Thyroid gland (tissue), 4 donors: Measurements from ENCODE around the gene LHFPL2.
"Not testable (repeated sequence)": the region's sequence is repeated elsewhere in the genome, so short reads cannot be mapped to it uniquely, and the experiment has no call there.

Experiments used
- POLR2A ChIP-seq, 2 donors: fragments of 450-650 bp; IDR thresholded peaks; one replicate each; pipeline ENCODE4 v1.6.1; 2017; ENCODE audit warnings: antibody characterized with exemption in 2 of 2, mild to moderate bottlenecking in 2 of 2, moderate library complexity in 1 of 2
- TF ChIP-seq, protein P1 (sequence below), 6 experiments: fragments of 200-600 bp in 3 of 6; fragments of 450-650 bp in 3 of 6; sonication (generic) in 3 of 6; IDR thresholded peaks; one replicate each; pipeline ENCODE4 v1.5.1; 2016 to 2019; ENCODE audit warnings: antibody characterized with exemption in 6 of 6, mild to moderate bottlenecking in 2 of 6, inconsistent platforms in 1 of 6, moderate library complexity in 1 of 6

DNA sequence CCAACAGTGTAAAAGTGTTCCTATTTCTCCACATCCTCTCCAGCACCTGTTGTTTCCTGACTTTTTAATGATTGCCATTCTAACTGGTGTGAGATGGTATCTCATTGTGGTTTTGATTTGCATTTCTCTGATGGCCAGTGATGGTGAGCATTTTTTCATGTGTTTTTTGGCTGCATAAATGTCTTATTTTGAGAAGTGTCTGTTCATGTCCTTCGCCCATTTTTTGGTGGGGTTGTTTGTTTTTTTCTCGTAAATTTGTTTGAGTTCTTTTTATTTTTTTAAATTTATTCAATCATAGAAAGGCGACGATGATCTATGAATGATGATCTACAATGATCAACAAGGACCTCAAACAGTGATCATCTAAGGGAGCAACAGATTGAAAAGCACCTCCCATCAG is 28.5 kb downstream of the LHFPL2 start:
- TF ChIP-seq, protein P1, sequence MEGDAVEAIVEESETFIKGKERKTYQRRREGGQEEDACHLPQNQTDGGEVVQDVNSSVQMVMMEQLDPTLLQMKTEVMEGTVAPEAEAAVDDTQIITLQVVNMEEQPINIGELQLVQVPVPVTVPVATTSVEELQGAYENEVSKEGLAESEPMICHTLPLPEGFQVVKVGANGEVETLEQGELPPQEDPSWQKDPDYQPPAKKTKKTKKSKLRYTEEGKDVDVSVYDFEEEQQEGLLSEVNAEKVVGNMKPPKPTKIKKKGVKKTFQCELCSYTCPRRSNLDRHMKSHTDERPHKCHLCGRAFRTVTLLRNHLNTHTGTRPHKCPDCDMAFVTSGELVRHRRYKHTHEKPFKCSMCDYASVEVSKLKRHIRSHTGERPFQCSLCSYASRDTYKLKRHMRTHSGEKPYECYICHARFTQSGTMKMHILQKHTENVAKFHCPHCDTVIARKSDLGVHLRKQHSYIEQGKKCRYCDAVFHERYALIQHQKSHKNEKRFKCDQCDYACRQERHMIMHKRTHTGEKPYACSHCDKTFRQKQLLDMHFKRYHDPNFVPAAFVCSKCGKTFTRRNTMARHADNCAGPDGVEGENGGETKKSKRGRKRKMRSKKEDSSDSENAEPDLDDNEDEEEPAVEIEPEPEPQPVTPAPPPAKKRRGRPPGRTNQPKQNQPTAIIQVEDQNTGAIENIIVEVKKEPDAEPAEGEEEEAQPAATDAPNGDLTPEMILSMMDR (IDR thresholded peaks at IDR 0.05), result not testable (repeated sequence)
- not testable (repeated sequence) for TF ChIP-seq POLR2A (IDR thresholded peaks at IDR 0.05)
